Melanocyte of skin (primary cell): Measurements from ENCODE around the gene ARGLU1. TPM values are rescaled to one million over a fixed set of nuclear protein-coding genes. Genes with fewer than 3 reads are reported as not detected.

Experiments
- total RNA-seq, 2 donors: library from RNA; depleted of rRNA; stranded (reverse); fragments of >200 nt; gene quantifications; 2 replicates each; pipeline ENCODE4 v1.2.3, GENCODE V29; 2012

ARGLU1 gene
- total RNA-seq = 10 to 100 TPM; 29.9 to 36.3 TPM

DNA sequence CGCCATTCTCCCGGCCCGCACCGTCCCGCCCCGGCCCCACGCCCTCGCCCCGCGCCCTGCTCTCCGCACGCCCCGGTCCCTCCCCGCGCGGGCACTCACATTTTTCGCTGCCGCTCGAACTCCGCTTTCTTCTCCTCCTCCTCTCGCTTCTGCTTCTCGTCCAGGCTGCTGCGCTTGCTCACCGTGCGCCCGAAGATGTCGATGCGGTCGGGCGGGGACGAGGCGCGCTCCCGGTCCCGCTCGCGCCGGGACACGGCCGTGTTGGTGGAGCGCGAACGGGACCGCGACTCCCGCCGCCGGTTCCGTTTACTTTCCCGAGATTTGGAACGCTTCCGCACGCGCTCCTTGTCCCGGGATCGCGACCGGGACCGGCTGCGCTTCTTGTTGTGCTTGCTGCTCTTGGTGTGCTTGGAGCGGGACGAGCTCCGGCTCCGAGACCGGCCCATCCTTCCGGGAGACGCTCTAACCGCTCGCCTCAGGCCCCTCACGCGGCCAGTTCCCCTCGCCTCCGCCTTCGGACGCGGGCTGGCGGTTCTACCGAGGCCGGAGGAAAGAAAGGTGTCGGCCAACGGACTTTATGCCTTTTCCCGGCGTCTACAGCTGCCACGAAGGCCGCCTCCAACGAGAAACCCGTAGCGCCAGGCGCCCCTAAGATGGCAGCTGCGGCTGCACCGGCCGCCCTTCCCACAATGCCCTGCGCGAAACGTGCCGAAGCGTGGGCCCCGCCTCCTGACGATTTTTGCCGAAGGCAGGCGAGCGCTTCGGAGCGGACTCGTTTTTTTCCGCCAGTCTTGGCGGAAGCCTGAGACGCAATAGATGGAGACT, at the start of gene ARGLU1:
Gene ARGLU1, minus strand, starts transcription at position 664 of the 825 bp plus-strand sequence. Its CDS starts 218 bp downstream, at position 446.

GRCh38 chr13:106535552-106536243, 32.2 kb downstream of the ARGLU1 start, which contains the start of gene EFNB2:
Gene EFNB2, minus strand, starts transcription at chr13:106535662. Its CDS starts 698 bp downstream, at chr13:106534964.

Other genes with a start within 250 kb of the ARGLU1 start
- gene EFNB2, start 32.5 kb downstream of the ARGLU1 start, total RNA-seq = 10 to 100 TPM; 10.3 to 11.0 TPM